Measurements from ENCODE around the gene CHRNA10. TPM values are rescaled to one million over a fixed set of nuclear protein-coding genes. Genes with fewer than 3 reads are reported as not detected.

CHRNA10 gene
- total and polyA plus RNA-seq, 2 donors (not counting 1 experiment from before 2014, with no cell fraction given), result 2.1 to 4.0 TPM

GRCh38 chr11:3712274-3712673 lies 41.1 kb upstream of the CHRNA10 start:
- intact Hi-C loops (cut with micrococcal nuclease), result no loop called here
- H3K9me3 Mint-ChIP-seq (ENCODE audit: insufficient read depth), result no peaks in the 10 kb centered on the region
- no peak for TF ChIP-seq EZH2 (IDR thresholded peaks at IDR 0.05; ENCODE audit: borderline replicate concordance, insufficient read depth, low read depth, low read length, poor library complexity, severe bottlenecking)
- no peak for TF ChIP-seq CTCF (IDR thresholded peaks at IDR 0.05)
- Histone ChIP-seq H3K4me1 (ENCODE audit: control insufficient read depth in 2 of 2, insufficient read depth in 2 of 2, low read length in 2 of 2) (no peaks in the 10 kb centered on the region), H3K4me3 (ENCODE audit: control extremely low read depth in 1 of 5, extremely low read depth in 1 of 5, insufficient read depth in 1 of 5, low read depth in 2 of 5, low read length in 4 of 5) (no peak overlapping the region), H2AFZ (ENCODE audit: insufficient read depth, low read depth, low read length, poor library complexity, severe bottlenecking) (no peak overlapping the region), H3K9me3 (ENCODE audit: control extremely low read depth in 1 of 3, control insufficient read depth in 2 of 3, insufficient read depth in 1 of 3, low read length in 2 of 3) (no peaks in the 10 kb centered on the region), H3K79me2 (ENCODE audit: control insufficient read depth, insufficient read depth, low read length) (peaks cover 3% of the 10 kb centered on the region), H3K27ac (ENCODE audit: low read length in 2 of 2) (no peak overlapping the region), H4K20me1 (ENCODE audit: control insufficient read depth, insufficient read depth, low read length, poor library complexity, severe bottlenecking) (no peaks in the 10 kb centered on the region), H3K36me3 (replicated peaks in 1 of 2; ENCODE audit: control extremely low read depth in 1 of 2, control insufficient read depth in 1 of 2, extremely low read depth in 1 of 2, insufficient read depth in 2 of 2, low read length in 1 of 2) (peaks cover 1 to 82% of the 10 kb centered on the region in 2 experiments), H3K4me2 (replicated peaks; ENCODE audit: low read depth, low read length, poor library complexity, severe bottlenecking) (no peak overlapping the region), H3K9ac (ENCODE audit: low read length) (no peak overlapping the region), H3K27me3 (replicated peaks in 1 of 4; ENCODE audit: control extremely low read depth in 1 of 4, control insufficient read depth in 3 of 4, insufficient read depth in 4 of 4, low read length in 3 of 4) (no peaks in the 10 kb centered on the region)
- no peaks in the 10 kb centered on the region for H3K27me3 Mint-ChIP-seq
- no peaks in the 10 kb centered on the region for H3K4me1 Mint-ChIP-seq
- ATAC-seq (ENCODE audit: low read depth) (no peak), DNase-seq (no peak)
- H3K27ac Mint-ChIP-seq, result no peak overlapping the region
- WGBS (ENCODE audit: insufficient coverage), result 100% methylated on average over 4 of the region's 6 CpGs
- CTCF ChIA-PET, result interaction anchor here (0.6 kb wide), 1 partner anchor 138 kb away, joined by 4 read pairs; no protein-coding TSS in a partner anchor
- no peak overlapping the region for H3K4me3 Mint-ChIP-seq
- POLR2A ChIA-PET, result no interaction called here

- intact Hi-C loops (cut with micrococcal nuclease), result no loop called here
- Mint-ChIP-seq H3K4me1 (no peaks in the 10 kb centered on the region), H3K27me3 (no peaks in the 10 kb centered on the region), H3K9me3 (ENCODE audit: insufficient read depth) (no peaks in the 10 kb centered on the region), H3K27ac (no peak overlapping the region), H3K4me3 (no peak overlapping the region)
- Histone ChIP-seq H3K27me3 (replicated peaks in 1 of 4; ENCODE audit: control extremely low read depth in 1 of 4, control insufficient read depth in 3 of 4, insufficient read depth in 4 of 4, low read length in 3 of 4) (no peaks in the 10 kb centered on the region), H3K4me3 (ENCODE audit: control extremely low read depth in 1 of 5, extremely low read depth in 1 of 5, insufficient read depth in 1 of 5, low read depth in 2 of 5, low read length in 4 of 5) (no peak overlapping the region), H3K4me1 (ENCODE audit: control insufficient read depth in 2 of 2, insufficient read depth in 2 of 2, low read length in 2 of 2) (no peaks in the 10 kb centered on the region), H3K9me3 (ENCODE audit: control extremely low read depth in 1 of 3, control insufficient read depth in 2 of 3, insufficient read depth in 1 of 3, low read length in 2 of 3) (no peaks in the 10 kb centered on the region), H3K27ac (ENCODE audit: low read length in 2 of 2) (no peak overlapping the region), H3K4me2 (replicated peaks; ENCODE audit: low read depth, low read length, poor library complexity, severe bottlenecking) (no peak overlapping the region), H3K79me2 (ENCODE audit: control insufficient read depth, insufficient read depth, low read length) (peaks cover under 1% of the 10 kb centered on the region), H4K20me1 (ENCODE audit: control insufficient read depth, insufficient read depth, low read length, poor library complexity, severe bottlenecking) (no peaks in the 10 kb centered on the region), H3K36me3 (replicated peaks in 1 of 2; ENCODE audit: control extremely low read depth in 1 of 2, control insufficient read depth in 1 of 2, extremely low read depth in 1 of 2, insufficient read depth in 2 of 2, low read length in 1 of 2) (peaks cover 1 to 78% of the 10 kb centered on the region in 2 experiments), H2AFZ (ENCODE audit: insufficient read depth, low read depth, low read length, poor library complexity, severe bottlenecking) (no peak overlapping the region), H3K9ac (ENCODE audit: low read length) (no peak overlapping the region)
- ChIA-PET POLR2A (no interaction called here), CTCF (interaction anchor here (0.8 to 1.4 kb wide), 3 partner anchors 9 to 361 kb away, joined by 3 to 4 read pairs (median 3); partner anchors contain the start of gene PGAP2)
- no peak for TF ChIP-seq CTCF (IDR thresholded peaks at IDR 0.05)
- TF ChIP-seq EZH2 (IDR thresholded peaks at IDR 0.05; ENCODE audit: borderline replicate concordance, insufficient read depth, low read depth, low read length, poor library complexity, severe bottlenecking), result no peak
- no peak for ATAC-seq (ENCODE audit: low read depth)
- DNase-seq, result no peak
- no CpG with 5 or more reads among the region's 4 CpGs for WGBS (ENCODE audit: insufficient coverage)
Measured at GRCh38 chr11:3710485-3711259, 39.5 kb upstream of the CHRNA10 start.

Data from B cell (primary cell).